Neural progenitor cell (in vitro differentiated cells): ENCODE results near the gene EPN2.

ENCODE experiments used
- CTCF ChIP-seq: fragments of 200-600 bp; sonication (generic); IDR thresholded peaks from 2 replicates; pipeline ENCODE4 v1.5.1; 2017; ENCODE audit warnings: antibody characterized with exemption, mild to moderate bottlenecking
- EZH2 ChIP-seq: fragments of 200-600 bp; sonication (generic); IDR thresholded peaks from 2 replicates; pipeline ENCODE4 v1.6.1; 2017; ENCODE audit warnings: antibody characterized with exemption, mild to moderate bottlenecking, moderate library complexity

DNA sequence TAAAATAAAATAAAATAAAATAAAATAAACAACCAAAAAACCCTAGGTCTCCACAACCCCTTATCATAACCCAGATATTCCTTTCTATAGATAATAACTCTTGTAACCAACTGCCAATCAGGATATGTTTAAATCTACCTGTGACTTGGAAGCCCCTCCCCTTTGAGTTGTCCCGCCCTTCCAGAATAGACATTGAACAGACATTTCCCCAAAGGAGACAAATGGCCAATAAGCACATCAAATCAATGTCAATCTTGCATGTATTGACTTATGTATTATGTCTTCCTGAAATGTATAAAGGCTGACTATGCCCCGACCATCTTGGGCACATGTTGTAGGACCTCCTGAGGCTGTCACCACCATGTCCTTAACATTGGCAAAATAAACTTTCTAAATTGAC lies 139.6 kb downstream of the EPN2 start:
- TF ChIP-seq CTCF (no peak), EZH2 (no peak)
